WTC11 (cell line): Measurements from ENCODE around the gene RNF212. TPM values are rescaled to one million over a fixed set of nuclear protein-coding genes. Genes with fewer than 3 reads are reported as not detected.

Experiments
- ATAC-seq: fragments of 200-7000 bp; cut with Tn5 transposase; 2 replicates; pipeline ENCODE4 v1.10.0; 2021; ENCODE audit warnings: mild to moderate bottlenecking, moderate library complexity
- CTCF ChIA-PET: fragments of 300-600 bp; sonication (Branson Sonifier 250); formaldehyde crosslinking; loops from one replicate; lab custom pipeline; 2021; ENCODE audit warnings: antibody characterized with exemption; lab: Charles Lee
- POLR2A ChIA-PET: fragments of 350-600 bp; sonication (Branson Sonifier 250); formaldehyde crosslinking; loops from one replicate; lab custom pipeline; 2021; ENCODE audit warnings: antibody characterized with exemption; lab: Charles Lee
- DNase-seq: peaks from one replicate; pipeline ENCODE4 v3.0.0; 2021; ENCODE audit warnings: low spot score
- H3K27ac Mint-ChIP-seq: 2 replicates; pipeline ENCODE4 v1.8.0; 2021; ENCODE audit warnings: mixed read lengths
- H3K27me3 Mint-ChIP-seq: 2 replicates; pipeline ENCODE4 v1.8.0; 2021; ENCODE audit warnings: low read depth, mild to moderate bottlenecking, moderate library complexity, mixed read lengths
- H3K36me3 Mint-ChIP-seq: 2 replicates; pipeline ENCODE4 v1.8.0; 2021; ENCODE audit warnings: mixed read lengths
- H3K4me1 Mint-ChIP-seq: 2 replicates; pipeline ENCODE4 v1.8.0; 2022; ENCODE audit warnings: mixed read lengths
- H3K4me3 Mint-ChIP-seq: 2 replicates; pipeline ENCODE4 v1.8.0; 2021; ENCODE audit warnings: mild to moderate bottlenecking, moderate library complexity, mixed read lengths
- H3K9me3 Mint-ChIP-seq: 2 replicates; pipeline ENCODE4 v1.8.0; 2021; ENCODE audit warnings: mixed read lengths
- ATF2 ChIP-seq: sonication (generic); formaldehyde crosslinking; IDR thresholded peaks from 2 replicates; pipeline ENCODE4 v1.8.1; 2022; ENCODE audit warnings: low read depth, missing genetic modification reagents, borderline replicate concordance
- CBFB ChIP-seq: sonication (generic); formaldehyde crosslinking; IDR thresholded peaks from 2 replicates; pipeline ENCODE4 v1.8.1; 2022; ENCODE audit warnings: mild to moderate bottlenecking, low read depth, missing genetic modification reagents
- CDX4 ChIP-seq: fragments of 250-450 bp; sonication (Bioruptor Pico); IDR thresholded peaks from 2 replicates; pipeline ENCODE4 v1.9.0; 2021; ENCODE audit warnings: moderate library complexity, mild to moderate bottlenecking, inconsistent platforms, borderline replicate concordance
- ELF4 ChIP-seq: sonication (generic); formaldehyde crosslinking; IDR thresholded peaks from 2 replicates; pipeline ENCODE4 v1.8.1; 2022; ENCODE audit warnings: low read depth, mild to moderate bottlenecking, moderate library complexity, missing genetic modification reagents
- ESRRA ChIP-seq: sonication (generic); formaldehyde crosslinking; IDR thresholded peaks from 2 replicates; pipeline ENCODE4 v1.8.1; 2022; ENCODE audit warnings: mild to moderate bottlenecking, missing genetic modification reagents, borderline replicate concordance
- FOXK1 ChIP-seq: sonication (generic); formaldehyde crosslinking; IDR thresholded peaks from 2 replicates; pipeline ENCODE4 v1.8.0; 2022; ENCODE audit warnings: mild to moderate bottlenecking, moderate library complexity, missing genetic modification reagents
- JAZF1 ChIP-seq: fragments of 250-450 bp; sonication (Bioruptor Pico); IDR thresholded peaks from 2 replicates; pipeline ENCODE4 v1.9.0; 2021; ENCODE audit warnings: moderate library complexity, mild to moderate bottlenecking, inconsistent platforms
- OVOL2 ChIP-seq: fragments of 250-450 bp; sonication (Bioruptor Pico); IDR thresholded peaks from 2 replicates; pipeline ENCODE4 v1.9.0; 2021; ENCODE audit warnings: mild to moderate bottlenecking, borderline replicate concordance
- TCF7 ChIP-seq: sonication (generic); formaldehyde crosslinking; IDR thresholded peaks from 2 replicates; pipeline ENCODE4 v1.8.0; 2022; ENCODE audit warnings: mild to moderate bottlenecking, low read depth, missing genetic modification reagents, moderate library complexity
- TEAD1 ChIP-seq: sonication (generic); formaldehyde crosslinking; IDR thresholded peaks from 2 replicates; pipeline ENCODE4 v1.8.0; 2022; ENCODE audit warnings: mild to moderate bottlenecking, missing genetic modification reagents
- USF1 ChIP-seq: sonication (generic); formaldehyde crosslinking; IDR thresholded peaks from 2 replicates; pipeline ENCODE4 v1.8.0; 2022; ENCODE audit warnings: mild to moderate bottlenecking, missing genetic modification reagents
- total RNA-seq: library from RNA; stranded (reverse); gene quantifications from 3 replicates; pipeline ENCODE4 v1.2.3, GENCODE V29; 2021
- TF ChIP-seq, protein P1 (sequence below): sonication (generic); formaldehyde crosslinking; IDR thresholded peaks from 2 replicates; pipeline ENCODE4 v1.8.1; 2022; ENCODE audit warnings: missing genetic modification reagents, borderline replicate concordance
- TF ChIP-seq, protein P2 (sequence below): sonication (generic); formaldehyde crosslinking; IDR thresholded peaks from 2 replicates; pipeline ENCODE4 v1.8.0; 2023; ENCODE audit warnings: mild to moderate bottlenecking, missing genetic modification reagents
- TF ChIP-seq, protein P3 (sequence below): fragments of 250-450 bp; sonication (Bioruptor Pico); IDR thresholded peaks from 2 replicates; pipeline ENCODE4 v2.1.2; 2022; ENCODE audit warnings: mild to moderate bottlenecking, moderate library complexity
- TF ChIP-seq, protein P4 (sequence below): sonication (generic); formaldehyde crosslinking; conservative IDR thresholded peaks from 2 replicates; pipeline ENCODE4 v1.8.1; 2023; ENCODE audit warnings: mild to moderate bottlenecking, low read depth, missing genetic modification reagents, moderate library complexity
- TF ChIP-seq, protein P5 (sequence below): sonication (generic); formaldehyde crosslinking; IDR thresholded peaks from 2 replicates; pipeline ENCODE4 v1.8.0; 2022; ENCODE audit warnings: mild to moderate bottlenecking, missing genetic modification reagents
- TF ChIP-seq, protein P6 (sequence below): sonication (generic); formaldehyde crosslinking; IDR thresholded peaks from 2 replicates; pipeline ENCODE4 v1.8.1; 2023; ENCODE audit warnings: mild to moderate bottlenecking, missing genetic modification reagents, moderate library complexity

The RNF212 gene
- total RNA-seq, 1 experiment from 2014 or later = 1.0 TPM

DNA sequence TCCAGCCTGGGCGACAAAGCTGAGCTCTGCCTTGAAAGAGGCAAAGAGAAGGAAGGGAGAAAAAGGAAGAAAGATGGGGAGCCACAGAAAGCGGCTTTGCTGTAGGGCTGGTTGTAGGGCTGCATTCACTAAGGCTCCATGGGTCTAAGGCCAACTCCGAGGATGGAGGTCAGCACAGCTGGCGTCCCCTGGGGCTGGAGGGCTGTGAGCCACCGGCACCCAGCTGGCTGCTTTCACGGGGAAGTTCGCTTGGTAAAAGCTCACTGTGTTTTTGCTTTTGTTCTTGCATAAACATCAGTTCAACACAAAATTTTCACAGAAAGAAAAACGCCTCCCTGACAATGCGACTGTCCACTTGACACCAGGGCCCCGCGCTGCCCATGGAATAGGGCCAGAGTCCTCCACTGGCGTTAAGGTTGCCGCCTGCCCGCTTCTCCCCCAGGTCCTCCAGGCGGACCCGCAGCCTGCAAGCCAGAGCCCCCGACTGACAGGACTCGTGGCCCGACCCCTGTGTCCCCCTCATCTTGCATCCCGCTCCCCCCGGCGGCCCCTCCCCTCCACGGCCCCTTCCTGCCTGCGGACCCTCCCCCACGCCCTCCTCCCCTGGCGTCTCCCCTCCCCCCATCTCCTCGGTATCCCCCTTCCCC, 1.1 kb downstream of the RNF212 start (continued):
- TF ChIP-seq, protein P1, sequence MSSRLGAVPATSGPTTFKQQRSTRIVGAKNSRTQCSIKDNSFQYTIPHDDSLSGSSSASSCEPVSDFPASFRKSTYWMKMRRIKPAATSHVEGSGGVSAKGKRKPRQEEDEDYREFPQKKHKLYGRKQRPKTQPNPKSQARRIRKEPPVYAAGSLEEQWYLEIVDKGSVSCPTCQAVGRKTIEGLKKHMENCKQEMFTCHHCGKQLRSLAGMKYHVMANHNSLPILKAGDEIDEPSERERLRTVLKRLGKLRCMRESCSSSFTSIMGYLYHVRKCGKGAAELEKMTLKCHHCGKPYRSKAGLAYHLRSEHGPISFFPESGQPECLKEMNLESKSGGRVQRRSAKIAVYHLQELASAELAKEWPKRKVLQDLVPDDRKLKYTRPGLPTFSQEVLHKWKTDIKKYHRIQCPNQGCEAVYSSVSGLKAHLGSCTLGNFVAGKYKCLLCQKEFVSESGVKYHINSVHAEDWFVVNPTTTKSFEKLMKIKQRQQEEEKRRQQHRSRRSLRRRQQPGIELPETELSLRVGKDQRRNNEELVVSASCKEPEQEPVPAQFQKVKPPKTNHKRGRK (CRISPR knock-in tag) = no peak
- TF ChIP-seq FOXK1 (CRISPR knock-in tag) = no peak
- no peak for TF ChIP-seq USF1 (CRISPR knock-in tag)
- TF ChIP-seq, protein P2, sequence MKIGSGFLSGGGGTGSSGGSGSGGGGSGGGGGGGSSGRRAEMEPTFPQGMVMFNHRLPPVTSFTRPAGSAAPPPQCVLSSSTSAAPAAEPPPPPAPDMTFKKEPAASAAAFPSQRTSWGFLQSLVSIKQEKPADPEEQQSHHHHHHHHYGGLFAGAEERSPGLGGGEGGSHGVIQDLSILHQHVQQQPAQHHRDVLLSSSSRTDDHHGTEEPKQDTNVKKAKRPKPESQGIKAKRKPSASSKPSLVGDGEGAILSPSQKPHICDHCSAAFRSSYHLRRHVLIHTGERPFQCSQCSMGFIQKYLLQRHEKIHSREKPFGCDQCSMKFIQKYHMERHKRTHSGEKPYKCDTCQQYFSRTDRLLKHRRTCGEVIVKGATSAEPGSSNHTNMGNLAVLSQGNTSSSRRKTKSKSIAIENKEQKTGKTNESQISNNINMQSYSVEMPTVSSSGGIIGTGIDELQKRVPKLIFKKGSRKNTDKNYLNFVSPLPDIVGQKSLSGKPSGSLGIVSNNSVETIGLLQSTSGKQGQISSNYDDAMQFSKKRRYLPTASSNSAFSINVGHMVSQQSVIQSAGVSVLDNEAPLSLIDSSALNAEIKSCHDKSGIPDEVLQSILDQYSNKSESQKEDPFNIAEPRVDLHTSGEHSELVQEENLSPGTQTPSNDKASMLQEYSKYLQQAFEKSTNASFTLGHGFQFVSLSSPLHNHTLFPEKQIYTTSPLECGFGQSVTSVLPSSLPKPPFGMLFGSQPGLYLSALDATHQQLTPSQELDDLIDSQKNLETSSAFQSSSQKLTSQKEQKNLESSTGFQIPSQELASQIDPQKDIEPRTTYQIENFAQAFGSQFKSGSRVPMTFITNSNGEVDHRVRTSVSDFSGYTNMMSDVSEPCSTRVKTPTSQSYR (CRISPR knock-in tag) = no peak
- TF ChIP-seq, protein P3, sequence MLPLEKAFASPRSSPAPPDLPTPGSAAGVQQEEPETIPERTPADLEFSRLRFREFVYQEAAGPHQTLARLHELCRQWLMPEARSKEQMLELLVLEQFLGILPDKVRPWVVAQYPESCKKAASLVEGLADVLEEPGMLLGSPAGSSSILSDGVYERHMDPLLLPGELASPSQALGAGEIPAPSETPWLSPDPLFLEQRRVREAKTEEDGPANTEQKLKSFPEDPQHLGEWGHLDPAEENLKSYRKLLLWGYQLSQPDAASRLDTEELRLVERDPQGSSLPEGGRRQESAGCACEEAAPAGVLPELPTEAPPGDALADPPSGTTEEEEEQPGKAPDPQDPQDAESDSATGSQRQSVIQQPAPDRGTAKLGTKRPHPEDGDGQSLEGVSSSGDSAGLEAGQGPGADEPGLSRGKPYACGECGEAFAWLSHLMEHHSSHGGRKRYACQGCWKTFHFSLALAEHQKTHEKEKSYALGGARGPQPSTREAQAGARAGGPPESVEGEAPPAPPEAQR = no peak

DNA sequence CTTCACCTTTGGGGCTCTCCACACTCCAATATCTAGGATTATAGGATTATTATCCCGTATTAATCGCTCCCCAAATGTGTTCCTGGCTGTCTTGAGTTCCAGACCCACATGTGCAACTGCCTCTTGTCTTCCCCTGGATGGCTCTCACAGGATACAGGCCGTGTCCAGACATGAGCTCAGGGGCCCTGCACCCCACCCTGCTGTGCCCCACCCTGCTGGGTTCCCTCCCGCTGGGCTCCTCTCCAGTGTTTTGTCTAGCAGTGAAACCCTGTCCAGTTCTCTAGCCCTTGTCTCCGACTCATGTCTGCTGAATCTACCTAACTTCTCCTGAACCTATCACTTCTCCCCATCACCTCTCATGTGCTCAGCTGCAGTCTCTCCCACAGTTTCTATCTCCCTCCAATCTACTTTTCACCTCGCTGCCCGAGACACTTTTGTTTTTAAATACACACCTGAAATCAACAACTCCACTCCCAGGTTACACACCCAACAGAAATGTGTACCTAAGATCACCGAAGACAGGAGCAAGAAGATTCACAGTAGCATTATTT, 2.0 kb downstream of the RNF212 start:
- TF ChIP-seq TCF7 (no peak), JAZF1 (CRISPR knock-in tag) (no peak), FOXK1 (CRISPR knock-in tag) (no peak), USF1 (CRISPR knock-in tag) (no peak), ATF2 (CRISPR knock-in tag) (no peak), OVOL2 (no peak), ESRRA (no peak), ELF4 (CRISPR knock-in tag) (no peak), CDX4 (CRISPR knock-in tag) (no peak), TEAD1 (CRISPR knock-in tag) (no peak), CBFB (no peak)
- TF ChIP-seq, protein P4, sequence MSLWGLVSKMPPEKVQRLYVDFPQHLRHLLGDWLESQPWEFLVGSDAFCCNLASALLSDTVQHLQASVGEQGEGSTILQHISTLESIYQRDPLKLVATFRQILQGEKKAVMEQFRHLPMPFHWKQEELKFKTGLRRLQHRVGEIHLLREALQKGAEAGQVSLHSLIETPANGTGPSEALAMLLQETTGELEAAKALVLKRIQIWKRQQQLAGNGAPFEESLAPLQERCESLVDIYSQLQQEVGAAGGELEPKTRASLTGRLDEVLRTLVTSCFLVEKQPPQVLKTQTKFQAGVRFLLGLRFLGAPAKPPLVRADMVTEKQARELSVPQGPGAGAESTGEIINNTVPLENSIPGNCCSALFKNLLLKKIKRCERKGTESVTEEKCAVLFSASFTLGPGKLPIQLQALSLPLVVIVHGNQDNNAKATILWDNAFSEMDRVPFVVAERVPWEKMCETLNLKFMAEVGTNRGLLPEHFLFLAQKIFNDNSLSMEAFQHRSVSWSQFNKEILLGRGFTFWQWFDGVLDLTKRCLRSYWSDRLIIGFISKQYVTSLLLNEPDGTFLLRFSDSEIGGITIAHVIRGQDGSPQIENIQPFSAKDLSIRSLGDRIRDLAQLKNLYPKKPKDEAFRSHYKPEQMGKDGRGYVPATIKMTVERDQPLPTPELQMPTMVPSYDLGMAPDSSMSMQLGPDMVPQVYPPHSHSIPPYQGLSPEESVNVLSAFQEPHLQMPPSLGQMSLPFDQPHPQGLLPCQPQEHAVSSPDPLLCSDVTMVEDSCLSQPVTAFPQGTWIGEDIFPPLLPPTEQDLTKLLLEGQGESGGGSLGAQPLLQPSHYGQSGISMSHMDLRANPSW (CRISPR knock-in tag) = no peak
- TF ChIP-seq, protein P5, sequence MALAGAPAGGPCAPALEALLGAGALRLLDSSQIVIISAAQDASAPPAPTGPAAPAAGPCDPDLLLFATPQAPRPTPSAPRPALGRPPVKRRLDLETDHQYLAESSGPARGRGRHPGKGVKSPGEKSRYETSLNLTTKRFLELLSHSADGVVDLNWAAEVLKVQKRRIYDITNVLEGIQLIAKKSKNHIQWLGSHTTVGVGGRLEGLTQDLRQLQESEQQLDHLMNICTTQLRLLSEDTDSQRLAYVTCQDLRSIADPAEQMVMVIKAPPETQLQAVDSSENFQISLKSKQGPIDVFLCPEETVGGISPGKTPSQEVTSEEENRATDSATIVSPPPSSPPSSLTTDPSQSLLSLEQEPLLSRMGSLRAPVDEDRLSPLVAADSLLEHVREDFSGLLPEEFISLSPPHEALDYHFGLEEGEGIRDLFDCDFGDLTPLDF (CRISPR knock-in tag) = no peak
- TF ChIP-seq, protein P6, sequence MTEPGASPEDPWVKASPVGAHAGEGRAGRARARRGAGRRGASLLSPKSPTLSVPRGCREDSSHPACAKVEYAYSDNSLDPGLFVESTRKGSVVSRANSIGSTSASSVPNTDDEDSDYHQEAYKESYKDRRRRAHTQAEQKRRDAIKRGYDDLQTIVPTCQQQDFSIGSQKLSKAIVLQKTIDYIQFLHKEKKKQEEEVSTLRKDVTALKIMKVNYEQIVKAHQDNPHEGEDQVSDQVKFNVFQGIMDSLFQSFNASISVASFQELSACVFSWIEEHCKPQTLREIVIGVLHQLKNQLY (CRISPR knock-in tag) = no peak
- 0 out of 2 replicates have a peak, but pooled peaks cover 9% of the 10 kb centered on the region for H3K4me1 Mint-ChIP-seq
- H3K27ac Mint-ChIP-seq = no peak overlapping the region
- H3K36me3 Mint-ChIP-seq = no peaks in the 10 kb centered on the region
- ChIA-PET POLR2A (no interaction called here), CTCF (no interaction called here)
- peaks cover 43% of the 10 kb centered on the region for H3K27me3 Mint-ChIP-seq
- DNase-seq (no peak), ATAC-seq (no peak)
- no peaks in the 10 kb centered on the region for H3K9me3 Mint-ChIP-seq
- H3K4me3 Mint-ChIP-seq = no peak overlapping the region
